HUES64 (cell line): ENCODE data around the gene REEP1.

Experiments
- H3K27ac ChIP-seq: 2 replicates; pipeline ENCODE4 v1.7.0; 2013; ENCODE audit warnings: low read depth, low read length, inconsistent platforms
- H3K27me3 ChIP-seq: 2 replicates; pipeline ENCODE4 v1.6.1; 2013; ENCODE audit warnings: mild to moderate bottlenecking, low read length; ENCODE audit not compliant: insufficient read depth
- H3K36me3 ChIP-seq: 2 replicates; pipeline ENCODE4 v1.6.1; 2013; ENCODE audit warnings: mild to moderate bottlenecking, low read length; ENCODE audit not compliant: insufficient read depth
- H3K4me1 ChIP-seq: 2 replicates; pipeline ENCODE4 v1.6.1; 2013; ENCODE audit warnings: mild to moderate bottlenecking, low read length, moderate library complexity; ENCODE audit not compliant: insufficient read depth
- H3K4me3 ChIP-seq: 2 replicates; pipeline ENCODE4 v1.5.1; 2013; ENCODE audit warnings: mild to moderate bottlenecking, low read length, moderate library complexity
- H3K9ac ChIP-seq: 2 replicates; pipeline ENCODE4 v1.6.1; 2013; ENCODE audit warnings: mild to moderate bottlenecking, low read depth, low read length
- H3K9me3 ChIP-seq: 2 replicates; pipeline ENCODE4 v1.6.1; 2013; ENCODE audit warnings: low read depth, low read length; ENCODE audit not compliant: insufficient read depth
- WGBS: fragments of 150-250, 120-280 bp; methylation state at CpG from one replicate; pipeline ENCODE4 v1.1.7; 2013; ENCODE audit warnings: missing lambda C conversion rate; 5-methylcytosine and 5-hydroxymethylcytosine counted together

Gene REEP1

GRCh38 chr2:86240251-86240650 lies 97.2 kb downstream of the REEP1 start:
- H3K9ac ChIP-seq: no peak overlapping the region
- 96% methylated on average over 14 of the region's 14 CpGs for WGBS
- H3K9me3 ChIP-seq: no peaks in the 10 kb centered on the region
- H3K27me3 ChIP-seq: no peaks in the 10 kb centered on the region
- no peak overlapping the region for H3K27ac ChIP-seq
- no peak overlapping the region for H3K4me3 ChIP-seq
- H3K4me1 ChIP-seq: peaks cover 3% of the 10 kb centered on the region; the same call in 1 of the 2 replicates
- no peaks in the 10 kb centered on the region for H3K36me3 ChIP-seq

- 93% methylated on average over 8 of the region's 8 CpGs for WGBS
- H3K27ac ChIP-seq: no peak overlapping the region
- H3K9ac ChIP-seq: no peak overlapping the region
- no peaks in the 10 kb centered on the region for H3K9me3 ChIP-seq
- peaks cover 3% of the 10 kb centered on the region; the same call in 1 of the 2 replicates for H3K4me1 ChIP-seq
- H3K4me3 ChIP-seq: no peak overlapping the region
- H3K27me3 ChIP-seq: no peaks in the 10 kb centered on the region
- no peaks in the 10 kb centered on the region for H3K36me3 ChIP-seq
Measured at GRCh38 chr2:86239745-86240144, 97.7 kb downstream of the REEP1 start.

GRCh38 chr2:86239326-86239725 lies 98.1 kb downstream of the REEP1 start:
- 82% methylated on average over 4 of the region's 4 CpGs for whole genome bisulfite sequencing
- H3K9me3 ChIP-seq: no peaks in the 10 kb centered on the region

GRCh38 chr2:86238354-86238753 lies 99.1 kb downstream of the REEP1 start:
- Histone ChIP-seq H3K36me3 (no peaks in the 10 kb centered on the region), H3K4me1 (peaks cover 3% of the 10 kb centered on the region; the same call in 1 of the 2 replicates), H3K27me3 (no peaks in the 10 kb centered on the region), H3K9me3 (no peaks in the 10 kb centered on the region), H3K9ac (no peak overlapping the region), H3K4me3 (no peak overlapping the region), H3K27ac (no peak overlapping the region)
- WGBS: 92% methylated on average over 5 of the region's 5 CpGs

More at GRCh38 chr2:86239326-86239725, 98.1 kb downstream of the REEP1 start:
- peaks cover 3% of the 10 kb centered on the region; the same call in 1 of the 2 replicates for H3K4me1 ChIP-seq
- no peaks in the 10 kb centered on the region for H3K27me3 ChIP-seq
- H3K4me3 ChIP-seq: no peak overlapping the region
- no peaks in the 10 kb centered on the region for H3K36me3 ChIP-seq
- H3K27ac ChIP-seq: no peak overlapping the region
- no peak overlapping the region for H3K9ac ChIP-seq

- Histone ChIP-seq H3K9ac (no peak overlapping the region), H3K27me3 (no peaks in the 10 kb centered on the region)
- WGBS: 68% methylated on average over 4 of the region's 5 CpGs
Measured at GRCh38 chr2:86237172-86237571, 100.3 kb downstream of the REEP1 start.

GRCh38 chr2:86235196-86235980 lies 102.0 kb downstream of the REEP1 start:
- H3K4me1 ChIP-seq: peaks cover 3% of the 10 kb centered on the region; the same call in 1 of the 2 replicates
- H3K36me3 ChIP-seq: no peaks in the 10 kb centered on the region
- H3K27me3 ChIP-seq: no peaks in the 10 kb centered on the region
- H3K4me3 ChIP-seq: no peak overlapping the region
- no peak overlapping the region for H3K27ac ChIP-seq
- no peak overlapping the region for H3K9ac ChIP-seq
- WGBS: 85% methylated on average over 12 of the region's 12 CpGs
- no peaks in the 10 kb centered on the region for H3K9me3 ChIP-seq

More at GRCh38 chr2:86237172-86237571, 100.3 kb downstream of the REEP1 start:
- H3K4me3 ChIP-seq: no peak overlapping the region
- H3K9me3 ChIP-seq: no peaks in the 10 kb centered on the region
- H3K4me1 ChIP-seq: peaks cover 3% of the 10 kb centered on the region; the same call in 1 of the 2 replicates
- H3K27ac ChIP-seq: no peak overlapping the region
- H3K36me3 ChIP-seq: no peaks in the 10 kb centered on the region

- H3K4me3 ChIP-seq: no peak overlapping the region
- peaks cover 3% of the 10 kb centered on the region; the same call in 1 of the 2 replicates for H3K4me1 ChIP-seq
- no peaks in the 10 kb centered on the region for H3K27me3 ChIP-seq
- no peak overlapping the region for H3K9ac ChIP-seq
- WGBS: 98% methylated on average over 3 of the region's 3 CpGs
- no peaks in the 10 kb centered on the region for H3K9me3 ChIP-seq
- no peaks in the 10 kb centered on the region for H3K36me3 ChIP-seq
- no peak overlapping the region for H3K27ac ChIP-seq
Measured at GRCh38 chr2:86234563-86235131, 102.8 kb downstream of the REEP1 start.

GRCh38 chr2:86233436-86233835 lies 104.0 kb downstream of the REEP1 start:
- no peaks in the 10 kb centered on the region for H3K9me3 ChIP-seq
- no peak overlapping the region for H3K9ac ChIP-seq
- H3K4me1 ChIP-seq: no peaks in the 10 kb centered on the region
- no peaks in the 10 kb centered on the region for H3K27me3 ChIP-seq
- H3K27ac ChIP-seq: no peak overlapping the region
- no peak overlapping the region for H3K4me3 ChIP-seq
- WGBS: 78% methylated on average over 4 of the region's 4 CpGs
- no peaks in the 10 kb centered on the region for H3K36me3 ChIP-seq

- Histone ChIP-seq H3K4me1 (no peaks in the 10 kb centered on the region), H3K27ac (no peak overlapping the region), H3K36me3 (no peaks in the 10 kb centered on the region), H3K27me3 (no peaks in the 10 kb centered on the region), H3K9ac (no peak overlapping the region), H3K9me3 (no peaks in the 10 kb centered on the region), H3K4me3 (no peak overlapping the region)
- WGBS: 93% methylated on average over 6 of the region's 6 CpGs
Measured at GRCh38 chr2:86232910-86233309, 104.5 kb downstream of the REEP1 start.

- no peaks in the 10 kb centered on the region for H3K36me3 ChIP-seq
- H3K4me3 ChIP-seq: no peak overlapping the region
- H3K9ac ChIP-seq: no peak overlapping the region
- H3K27me3 ChIP-seq: no peaks in the 10 kb centered on the region
- no peaks in the 10 kb centered on the region for H3K9me3 ChIP-seq
- H3K4me1 ChIP-seq: no peaks in the 10 kb centered on the region
- 93% methylated on average over 15 of the region's 15 CpGs for WGBS
- H3K27ac ChIP-seq: no peak overlapping the region
Measured at GRCh38 chr2:86232373-86232784, 105.0 kb downstream of the REEP1 start.

GRCh38 chr2:86231680-86232372 lies 105.6 kb downstream of the REEP1 start:
- 90% methylated on average over 13 of the region's 13 CpGs for WGBS
- Histone ChIP-seq H3K27ac (no peak overlapping the region), H3K9me3 (no peaks in the 10 kb centered on the region), H3K4me1 (no peaks in the 10 kb centered on the region), H3K4me3 (no peak overlapping the region), H3K9ac (no peak overlapping the region), H3K36me3 (no peaks in the 10 kb centered on the region), H3K27me3 (no peaks in the 10 kb centered on the region)
